Tongue (tissue), 2 donors: ENCODE results near the gene OR2V1. TPM values are rescaled to one million over a fixed set of nuclear protein-coding genes. Genes with fewer than 3 reads are reported as not detected.
A peak's percentile ranks its signal among the peaks of the same experiment; 100 is the strongest.
"Not testable (repeated sequence)": the region's sequence is repeated elsewhere in the genome, so short reads cannot be mapped to it uniquely, and the experiment has no call there.

Source experiments
- DNase-seq: peaks from one replicate; pipeline ENCODE4 v3.0.0-alpha.2; 2015
- total RNA-seq: library from RNA; depleted of rRNA; stranded (reverse); fragments of >200 nt; gene quantifications from one replicate; pipeline ENCODE4 v1.2.3, GENCODE V29; 2014

OR2V1 gene
- total RNA-seq, 1 donor from 2014 or later = not detected

DNA sequence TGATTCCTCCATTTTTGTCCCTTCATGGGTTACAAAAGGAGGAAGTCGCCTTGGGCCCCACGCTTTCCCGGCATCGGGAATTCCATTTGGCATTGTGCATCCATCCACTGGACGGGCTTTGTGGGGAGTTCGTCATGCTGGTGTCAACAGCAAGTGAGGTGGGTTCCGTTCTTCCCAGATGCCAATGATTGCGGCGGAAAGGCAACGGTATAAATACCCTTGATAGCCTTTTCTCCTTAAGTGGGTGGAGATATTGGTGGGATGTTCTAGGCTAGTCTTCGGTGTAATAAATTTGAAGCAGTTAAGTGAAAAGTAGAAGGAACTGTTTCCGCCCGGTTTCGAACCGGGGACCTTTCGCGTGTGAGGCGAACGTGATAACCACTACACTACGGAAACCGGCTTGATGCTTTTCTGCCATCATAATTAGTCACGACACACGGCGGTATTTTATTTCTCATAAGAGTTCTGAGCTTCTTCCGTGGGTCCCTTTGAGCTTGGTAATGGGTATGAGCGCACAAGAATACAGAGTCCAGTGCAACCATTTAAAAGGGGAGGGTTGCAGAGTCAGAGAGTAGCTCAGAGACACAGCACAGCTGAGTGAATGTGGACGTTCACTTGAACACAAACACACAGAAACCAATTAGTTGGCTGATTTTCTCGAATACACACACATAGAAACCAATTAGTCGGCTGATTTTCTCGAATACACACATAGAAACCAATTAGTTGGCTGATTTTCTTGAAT, 28.9 kb downstream of the OR2V1 start:
- DNase-seq = not testable (repeated sequence)

DNA sequence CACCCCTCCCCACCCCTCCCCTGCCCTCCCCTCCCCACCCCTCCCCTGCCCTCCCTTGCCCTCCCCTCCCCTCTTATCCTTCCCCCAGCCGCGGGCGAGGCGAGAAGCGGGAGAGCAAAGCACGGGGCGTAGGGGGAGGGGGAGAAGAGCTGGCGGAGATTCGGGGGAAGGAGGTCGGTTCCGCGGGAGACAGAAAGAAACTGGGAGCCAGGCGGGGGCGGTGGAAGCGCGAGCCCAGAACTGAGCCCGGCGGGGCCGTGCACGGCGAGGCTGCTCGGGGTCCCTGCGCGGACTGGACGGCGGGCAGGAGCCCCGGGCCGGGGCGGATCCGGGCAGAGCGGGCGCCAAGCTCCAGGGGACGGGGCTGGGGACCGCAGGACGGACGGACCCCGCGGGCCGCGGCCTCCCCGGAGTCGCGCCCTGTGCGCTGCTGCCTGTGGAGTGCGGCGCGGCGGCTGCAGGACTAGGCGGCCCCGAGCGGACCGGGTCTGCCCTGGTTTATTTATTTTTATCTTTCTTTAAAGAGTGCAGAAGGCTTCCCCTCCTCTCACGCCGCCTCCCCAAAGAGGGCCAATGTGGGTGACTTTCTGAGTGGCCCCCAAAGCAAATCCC, 29.8 kb downstream of the OR2V1 start:
- DNase-seq = not testable (repeated sequence)

GRCh38 chr5:181100121-181100875, 30.7 kb downstream of the OR2V1 start:
- no peak for DNase-seq

DNA sequence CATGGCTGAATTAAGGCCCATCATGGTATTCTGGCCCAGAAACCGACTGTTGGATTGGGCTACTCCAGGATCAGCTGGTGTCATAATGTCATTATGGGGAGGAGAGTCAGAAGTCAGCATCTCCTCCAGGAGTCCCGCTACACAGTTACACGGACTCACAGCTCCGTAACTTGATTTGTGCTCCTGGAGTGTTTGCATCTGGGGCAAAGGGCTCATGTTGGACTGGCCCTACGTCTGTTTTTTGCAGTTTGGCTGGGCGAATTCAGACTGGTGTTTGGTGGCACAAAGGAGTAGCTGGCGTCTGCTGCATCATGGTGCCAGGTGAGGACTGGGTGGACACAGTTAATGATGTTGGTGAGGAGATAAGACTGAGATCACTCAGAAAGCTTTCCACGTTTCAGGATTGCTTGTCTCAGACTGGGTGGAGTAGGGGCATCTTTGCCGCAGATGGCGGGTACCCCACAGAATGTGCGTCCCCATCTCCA, 31.3 kb downstream of the OR2V1 start:
- no peak for DNase-seq

GRCh38 chr5:181098762-181099601, 32.0 kb downstream of the OR2V1 start:
- no peak for DNase-seq

DNA sequence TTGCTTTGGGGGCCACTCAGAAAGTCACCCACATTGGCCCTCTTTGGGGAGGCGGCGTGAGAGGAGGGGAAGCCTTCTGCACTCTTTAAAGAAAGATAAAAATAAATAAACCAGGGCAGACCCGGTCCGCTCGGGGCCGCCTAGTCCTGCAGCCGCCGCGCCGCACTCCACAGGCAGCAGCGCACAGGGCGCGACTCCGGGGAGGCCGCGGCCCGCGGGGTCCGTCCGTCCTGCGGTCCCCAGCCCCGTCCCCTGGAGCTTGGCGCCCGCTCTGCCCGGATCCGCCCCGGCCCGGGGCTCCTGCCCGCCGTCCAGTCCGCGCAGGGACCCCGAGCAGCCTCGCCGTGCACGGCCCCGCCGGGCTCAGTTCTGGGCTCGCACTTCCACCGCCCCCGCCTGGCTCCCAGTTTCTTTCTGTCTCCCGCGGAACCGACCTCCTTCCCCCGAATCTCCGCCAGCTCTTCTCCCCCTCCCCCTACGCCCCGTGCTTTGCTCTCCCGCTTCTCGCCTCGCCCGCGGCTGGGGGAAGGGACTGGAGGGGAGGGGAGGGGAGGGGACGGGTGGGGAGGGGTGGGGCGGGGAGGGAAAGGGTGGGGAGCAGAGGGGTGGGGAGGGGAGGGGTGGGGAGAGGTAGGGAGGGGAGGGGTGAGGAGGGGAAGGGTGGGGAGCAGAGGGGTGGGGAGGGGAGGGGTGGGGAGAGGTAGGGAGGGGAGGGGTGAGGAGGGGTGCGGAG, 33.0 kb downstream of the OR2V1 start:
- DNase-seq = not testable (repeated sequence)

DNA sequence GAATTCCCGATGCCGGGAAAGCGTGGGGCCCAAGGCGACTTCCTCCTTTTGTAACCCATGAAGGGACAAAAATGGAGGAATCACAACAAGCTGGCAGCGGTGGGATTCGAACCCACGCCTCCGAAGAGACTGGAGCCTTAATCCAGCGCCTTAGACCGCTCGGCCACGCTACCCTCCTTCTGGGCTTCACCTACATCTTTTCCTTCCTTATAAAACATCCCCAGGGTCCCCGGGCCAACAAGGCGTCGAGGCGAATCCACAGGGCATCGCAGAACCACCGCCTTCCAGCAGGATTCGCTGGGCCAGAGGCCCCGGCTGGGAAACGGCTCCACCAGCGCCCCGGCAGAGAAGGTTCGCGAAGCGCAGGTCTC, 33.6 kb downstream of the OR2V1 start:
- DNase-seq = not testable (repeated sequence)

GRCh38 chr5:181096721-181097382, 34.1 kb downstream of the OR2V1 start:
- not testable (repeated sequence) for DNase-seq

DNA sequence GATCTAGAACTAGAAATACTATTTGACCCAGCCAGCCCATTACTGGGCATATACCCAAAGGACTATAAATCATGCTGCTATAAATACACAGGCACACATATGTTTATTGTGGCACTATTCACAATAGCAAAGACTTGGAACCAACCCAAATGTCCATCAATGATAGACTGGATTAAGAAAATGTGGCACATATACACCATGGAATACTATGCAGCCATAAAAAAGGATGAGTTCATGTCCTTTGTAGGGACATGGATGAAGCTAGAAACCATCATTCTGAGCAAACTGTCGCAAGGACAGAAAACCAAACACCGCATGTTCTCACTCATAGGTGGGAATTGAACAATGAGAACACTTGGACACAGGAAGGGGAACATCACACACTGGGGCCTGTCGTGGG, 35.8 kb downstream of the OR2V1 start:
- not testable (repeated sequence) for DNase-seq

DNA sequence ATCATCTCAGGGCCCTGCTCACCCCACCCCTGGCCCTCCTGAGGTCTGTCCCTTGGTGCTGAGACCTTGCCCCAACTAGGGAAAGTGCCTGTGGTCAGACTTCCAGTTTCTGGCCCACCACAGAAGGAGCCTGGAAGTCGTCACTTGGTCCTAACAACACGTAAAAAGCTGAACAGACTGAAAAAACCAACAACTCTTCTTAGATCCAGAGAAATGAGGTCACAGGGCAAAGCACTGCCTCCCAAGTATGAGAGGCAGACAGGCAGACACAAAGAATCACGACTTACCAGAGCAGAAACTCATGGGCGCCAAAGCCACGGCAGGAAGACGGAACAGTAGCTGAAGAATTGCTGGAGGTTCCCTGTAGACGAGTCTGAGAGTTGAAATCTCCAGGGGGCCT, 38.5 kb downstream of the OR2V1 start:
- DNase-seq = no peak

- no peak for DNase-seq
Observed at GRCh38 chr5:181088289-181088688, 42.7 kb downstream of the OR2V1 start.

GRCh38 chr5:181087309-181087708, 43.7 kb downstream of the OR2V1 start:
- no peak for DNase-seq

- peak; percentile 75 for DNase-seq
Observed at GRCh38 chr5:181086884-181087205, 44.1 kb downstream of the OR2V1 start.

DNA sequence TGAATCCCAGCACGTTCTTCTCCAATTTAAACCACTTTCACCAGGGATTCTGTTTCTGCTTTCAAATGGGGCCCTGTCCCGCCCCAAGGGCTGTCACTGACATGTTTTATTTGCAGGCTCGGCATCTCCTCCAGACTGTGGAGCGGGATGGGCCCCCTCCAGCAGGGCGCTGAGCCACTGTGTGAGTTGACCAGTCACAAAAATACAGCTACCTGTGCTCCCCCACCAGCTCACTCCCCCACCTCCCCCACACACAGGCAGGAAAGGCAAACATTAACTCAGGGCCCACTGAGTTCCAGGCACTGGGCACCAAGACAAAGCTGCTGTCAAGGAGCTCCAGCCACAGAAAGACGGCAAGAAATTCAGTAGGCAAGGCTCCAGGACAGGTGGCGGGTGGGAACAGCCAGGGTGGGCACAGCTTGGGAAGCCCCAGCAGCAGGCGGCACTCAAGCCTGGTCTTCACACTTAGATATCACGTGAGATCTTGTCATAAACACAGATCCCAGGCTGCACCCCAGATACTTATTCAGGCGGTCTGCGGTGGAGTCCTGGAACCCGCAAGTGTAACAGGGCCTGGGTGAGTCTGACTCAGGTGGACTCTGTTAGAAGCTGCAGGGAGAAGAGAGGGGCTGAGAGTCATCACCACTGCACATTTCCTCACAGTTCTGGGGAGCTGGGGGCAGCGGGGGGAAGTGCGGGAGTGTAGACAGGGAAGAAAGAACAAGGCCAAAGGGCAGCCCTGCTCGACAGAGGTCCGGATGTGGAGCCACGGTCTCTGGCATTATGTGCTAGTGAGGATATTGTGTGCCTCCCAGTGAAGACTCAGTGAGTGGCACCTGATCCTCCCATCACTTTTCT, 44.7 kb downstream of the OR2V1 start:
- DNase-seq = no peak

- no peak for DNase-seq
Observed at GRCh38 chr5:181084621-181085195, 46.3 kb downstream of the OR2V1 start.

DNA sequence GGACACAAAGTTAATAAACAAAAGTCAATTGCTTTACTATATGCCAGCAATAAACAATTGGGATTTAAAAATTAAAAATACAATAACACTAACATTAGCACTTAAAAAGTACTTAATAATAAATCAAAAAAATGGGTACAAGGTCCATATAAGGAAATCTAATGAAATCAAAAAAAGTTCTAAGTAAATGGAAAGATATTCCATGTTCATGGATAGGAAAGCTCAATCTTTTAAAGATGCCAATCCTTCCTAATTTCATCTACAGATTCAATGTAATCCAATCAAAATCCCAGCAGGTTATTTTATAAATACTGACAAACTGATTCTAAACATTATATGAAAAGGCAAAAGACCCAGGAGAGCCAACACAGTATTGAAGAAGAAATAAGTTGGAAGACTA, 49.0 kb downstream of the OR2V1 start:
- DNase-seq = no peak

DNA sequence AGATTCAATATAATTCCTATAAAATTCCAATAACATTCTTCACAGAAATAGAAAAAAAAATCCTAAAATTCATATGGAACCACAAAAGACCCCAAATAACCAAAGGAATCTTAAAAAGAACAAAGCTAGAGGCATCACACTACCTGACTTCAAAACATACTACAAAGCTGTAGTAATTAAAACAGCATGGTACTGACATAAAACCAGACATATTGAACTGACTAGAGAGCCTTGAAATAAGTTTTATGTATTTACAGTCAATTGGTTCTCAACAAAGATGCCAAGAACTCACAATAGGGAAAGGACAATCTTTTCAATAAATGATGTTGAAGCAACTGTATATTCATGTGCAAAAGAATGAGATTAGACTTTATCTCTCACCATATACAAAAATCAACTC, 54.0 kb downstream of the OR2V1 start:
- DNase-seq = no peak
